Measurements from ENCODE around the gene GP9.
"Not testable (repeated sequence)": the region's sequence is repeated elsewhere in the genome, so short reads cannot be mapped to it uniquely, and the experiment has no call there.

Gene GP9

GRCh38 chr3:129081503-129081902 is 20.9 kb downstream of the GP9 start:
- DNase-seq = no peak

DNA sequence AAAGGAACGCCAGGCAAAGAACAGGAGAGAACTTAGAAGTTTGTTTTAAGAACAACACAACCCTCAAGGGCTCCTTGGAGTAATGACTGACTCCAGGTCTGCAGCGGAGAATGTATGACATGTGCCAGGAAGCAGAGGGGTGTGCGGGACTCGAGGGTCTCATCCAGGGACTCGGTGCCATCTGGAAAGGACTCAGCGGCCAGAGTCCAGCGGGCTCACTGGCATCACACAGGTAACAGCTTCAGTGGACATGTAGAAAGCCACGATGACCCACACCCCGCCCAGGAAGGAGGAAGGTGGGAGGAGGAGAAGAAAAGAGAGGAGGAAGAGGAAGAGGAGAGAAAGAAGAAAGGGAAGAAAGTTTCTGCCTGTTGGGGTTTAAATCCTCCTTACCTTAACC is 21.4 kb downstream of the GP9 start:
- no peak for DNase-seq

GRCh38 chr3:129084501-129084900 is 23.9 kb downstream of the GP9 start:
- DNase-seq = no peak

DNA sequence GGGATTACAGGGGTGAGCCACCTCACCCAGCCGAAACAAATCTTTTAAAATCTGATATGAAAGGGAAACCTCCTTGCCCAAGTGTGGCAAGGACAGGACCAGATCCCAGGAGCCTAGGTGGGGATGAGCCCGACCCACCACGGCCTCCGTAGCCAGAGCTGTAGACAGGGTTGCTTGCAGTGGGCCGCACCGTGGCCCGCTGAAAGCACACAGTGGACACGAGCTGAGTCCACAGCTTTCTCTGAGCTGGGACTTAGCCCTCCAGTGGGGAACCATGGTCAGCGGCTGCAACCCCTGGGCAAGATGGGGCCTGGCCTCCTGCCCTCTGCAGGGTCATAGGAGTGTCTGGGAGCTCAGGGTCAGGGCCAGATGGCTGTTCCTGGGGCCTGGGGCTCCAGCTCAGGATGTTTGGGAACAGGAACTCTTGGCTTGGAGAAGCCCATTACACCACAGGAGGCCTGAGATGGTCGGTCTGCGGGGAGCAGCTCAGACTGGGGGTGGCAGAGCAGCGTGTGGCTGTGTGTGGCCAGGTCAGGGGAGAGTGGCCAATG is 24.7 kb downstream of the GP9 start:
- no peak for DNase-seq

DNA sequence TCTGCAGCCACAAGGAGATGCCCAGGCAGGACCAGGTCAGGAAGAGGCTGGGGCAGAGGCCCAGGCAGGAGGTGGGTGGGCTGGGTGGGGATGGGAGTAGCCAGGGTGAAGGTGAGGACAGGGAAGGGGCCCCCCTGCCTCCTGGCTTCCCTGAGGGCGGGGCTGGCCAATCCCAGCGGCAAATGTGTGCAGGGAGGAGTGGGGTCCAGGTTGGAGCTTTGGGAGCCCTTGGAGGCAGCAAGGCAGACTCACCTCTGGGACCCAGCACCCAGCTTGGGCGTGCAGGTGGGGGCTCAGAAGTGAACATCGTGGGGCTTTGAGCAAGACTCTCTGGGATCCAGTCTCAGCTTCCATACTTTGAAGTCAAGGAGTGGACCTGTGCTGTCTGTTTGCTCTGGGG is 25.2 kb downstream of the GP9 start:
- DNase-seq = no peak

GRCh38 chr3:129087138-129087702 is 26.6 kb downstream of the GP9 start:
- no peak for DNase-seq

GRCh38 chr3:129087904-129088303 is 27.3 kb downstream of the GP9 start:
- DNase-seq = not testable (repeated sequence)

GRCh38 chr3:129088312-129088711 is 27.7 kb downstream of the GP9 start:
- not testable (repeated sequence) for DNase-seq

GRCh38 chr3:129095285-129095684 is 34.7 kb downstream of the GP9 start:
- DNase-seq = no peak

GRCh38 chr3:129100274-129100673 is 39.7 kb downstream of the GP9 start:
- no peak for DNase-seq

DNA sequence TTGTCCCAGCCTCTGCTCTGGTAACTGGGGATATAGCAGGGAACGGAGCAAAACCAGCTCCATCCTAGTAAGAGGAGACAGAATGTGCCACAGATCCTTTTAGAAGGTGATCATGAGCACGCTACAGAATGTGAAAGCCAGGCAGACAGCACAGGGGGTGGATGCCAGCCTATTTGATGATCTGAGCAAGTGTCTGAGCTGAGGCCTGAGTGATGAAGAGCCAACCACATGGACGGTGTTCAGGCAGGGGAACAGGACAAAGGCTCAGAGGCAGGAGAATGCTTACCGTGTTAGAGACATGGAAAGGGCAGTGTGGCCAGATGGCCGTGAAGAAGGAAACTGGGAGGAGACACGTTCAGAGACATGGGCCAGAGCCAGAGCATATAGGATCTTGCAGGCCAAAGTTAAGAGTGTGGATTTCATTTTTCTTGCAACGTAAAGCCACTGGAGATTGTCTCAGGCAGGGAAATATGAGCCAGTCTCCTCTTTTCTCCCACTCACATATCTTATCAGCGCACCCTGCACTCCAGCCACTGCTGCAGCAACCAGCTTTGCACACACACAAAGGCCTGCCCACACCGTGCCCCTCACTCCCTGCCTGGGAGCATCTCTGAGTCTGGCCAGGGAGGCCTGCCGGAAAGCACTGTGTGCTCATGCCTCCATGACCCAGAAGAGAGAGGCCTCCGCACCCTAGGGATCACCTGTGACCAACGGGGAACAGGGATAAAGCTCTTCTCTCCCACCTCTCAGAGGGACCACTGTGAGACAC is 41.0 kb downstream of the GP9 start:
- DNase-seq = no peak

DNA sequence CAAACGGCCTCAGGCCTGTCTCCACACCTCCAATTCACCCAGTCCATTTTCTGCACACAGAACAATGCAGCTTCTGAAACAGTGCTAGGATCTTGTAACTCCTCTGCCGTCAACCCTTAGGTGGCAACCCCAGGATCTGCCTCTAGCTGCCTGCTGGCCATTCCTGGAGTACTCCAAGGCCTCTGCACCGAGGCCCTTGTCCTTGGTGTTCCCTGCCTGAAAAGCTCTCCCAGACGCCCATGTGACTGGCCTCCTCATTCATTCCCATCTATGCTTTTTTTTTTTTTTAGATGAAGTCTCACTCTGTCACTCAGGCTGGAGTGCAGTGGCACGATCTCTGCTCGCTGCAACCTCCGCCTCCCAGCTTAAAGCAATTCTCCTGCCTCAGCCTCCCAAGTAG is 42.7 kb downstream of the GP9 start:
- no peak for DNase-seq

- no peak for DNase-seq
Observed at GRCh38 chr3:129104051-129104450, 43.5 kb downstream of the GP9 start.

DNA sequence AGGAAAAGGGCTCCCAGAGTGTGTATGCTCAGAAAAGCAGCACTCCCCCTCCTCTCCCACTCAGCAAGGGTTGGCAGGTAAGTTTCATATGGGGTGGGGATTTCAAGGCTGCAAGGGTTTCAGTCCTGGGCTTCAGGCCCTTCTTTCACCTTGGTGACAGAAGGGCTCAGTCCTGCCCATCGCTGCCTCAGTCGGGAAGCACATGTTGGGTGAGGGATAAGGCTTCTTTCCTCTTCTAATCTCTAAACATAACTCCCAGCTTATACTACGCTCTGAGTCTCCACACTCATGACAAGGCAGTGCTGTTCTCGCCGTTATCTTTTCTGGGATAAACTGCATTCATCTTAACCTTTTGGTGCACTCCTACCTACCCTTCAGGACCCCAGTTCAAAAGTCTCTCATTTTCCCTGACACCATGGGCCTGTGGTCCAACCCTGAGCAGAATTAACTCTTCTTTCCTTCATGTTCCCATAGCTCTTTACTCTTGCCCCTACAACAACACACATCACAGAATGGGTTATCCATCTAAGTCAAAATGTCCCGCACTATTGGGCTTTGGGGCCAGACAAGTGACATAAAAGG is 44.0 kb downstream of the GP9 start:
- no peak for DNase-seq

DNA sequence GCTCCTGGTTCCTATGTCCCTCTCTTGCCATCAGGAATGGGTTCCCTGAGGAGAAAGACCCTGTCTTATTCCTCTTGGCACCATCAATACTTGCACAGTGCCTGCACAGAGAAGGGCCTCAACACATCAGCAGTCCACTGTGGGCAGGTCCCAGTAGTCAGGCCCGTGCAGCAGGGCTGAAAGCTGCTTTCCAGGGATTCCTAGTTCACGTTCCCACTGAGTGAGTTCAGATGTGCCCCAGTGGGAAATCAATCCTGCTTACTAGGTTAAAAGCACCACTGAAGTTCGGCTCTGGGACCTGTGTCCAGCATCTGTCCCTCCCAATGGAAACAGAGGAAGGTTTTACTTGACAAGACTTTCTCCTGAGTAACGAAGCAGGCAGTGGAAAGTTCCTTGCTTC is 45.3 kb downstream of the GP9 start:
- no peak for DNase-seq

- peak in 1 of 2 experiments; percentile 8 for DNase-seq
Observed at GRCh38 chr3:129106320-129106719, 45.7 kb downstream of the GP9 start.

DNA sequence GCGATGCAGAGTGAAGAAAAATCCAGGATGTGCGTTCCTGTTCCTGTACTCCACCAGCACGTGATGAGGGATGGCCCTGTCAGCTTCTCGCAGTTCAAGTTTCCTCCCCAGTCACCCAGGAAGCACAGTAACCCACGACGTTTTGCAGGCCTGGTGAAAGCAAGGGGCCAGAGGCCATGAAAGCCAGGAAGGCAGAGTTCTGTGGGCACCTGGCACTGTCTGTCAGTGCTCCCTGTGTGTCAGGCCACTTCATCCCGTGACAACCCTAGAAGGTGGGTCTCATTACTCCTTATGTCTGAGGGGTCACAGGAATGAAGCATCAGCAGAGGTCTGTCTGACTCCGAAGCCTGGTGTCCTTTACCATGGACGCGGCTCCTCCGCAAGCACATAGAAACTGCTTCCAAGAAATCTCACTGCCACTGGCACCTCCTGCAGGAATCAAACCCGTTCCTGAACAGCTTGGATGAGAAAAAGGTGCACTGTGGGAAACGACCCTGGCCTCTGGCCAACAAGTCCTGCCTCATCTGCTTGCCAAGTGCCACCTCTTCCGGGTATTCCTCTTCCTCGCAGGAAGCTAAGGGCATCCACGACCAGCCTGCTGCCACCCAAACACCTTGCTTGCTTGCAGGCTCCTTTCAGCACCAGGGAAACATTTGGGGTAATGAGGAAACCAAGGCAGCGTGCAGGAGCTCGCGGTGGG is 46.4 kb downstream of the GP9 start:
- no peak for DNase-seq

- no peak for DNase-seq
Observed at GRCh38 chr3:129107793-129108192, 47.2 kb downstream of the GP9 start.

GRCh38 chr3:129111076-129111780 is 50.6 kb downstream of the GP9 start:
- DNase-seq = not testable (repeated sequence)
